Glutamatergic neuron (in vitro differentiated cells): ENCODE measurements around the gene NDUFAF2. TPM values are rescaled to one million over a fixed set of nuclear protein-coding genes. Genes with fewer than 3 reads are reported as not detected.

Source experiments
- DNase-seq: peaks from one replicate; pipeline ENCODE4 v3.0.0; 2022
- H3K27ac Mint-ChIP-seq: one replicate; pipeline ENCODE4 v1.8.0; 2020; ENCODE audit warnings: mild to moderate bottlenecking, mixed read lengths, inconsistent platforms; ENCODE audit not compliant: unreplicated experiment
- H3K27me3 Mint-ChIP-seq: one replicate; pipeline ENCODE4 v1.8.0; 2020; ENCODE audit warnings: mild to moderate bottlenecking, moderate library complexity, mixed read lengths, inconsistent platforms; ENCODE audit not compliant: unreplicated experiment
- H3K36me3 Mint-ChIP-seq: one replicate; pipeline ENCODE4 v1.8.0; 2020; ENCODE audit warnings: mild to moderate bottlenecking, mixed read lengths, inconsistent platforms; ENCODE audit not compliant: unreplicated experiment
- H3K4me1 Mint-ChIP-seq: one replicate; pipeline ENCODE4 v1.8.0; 2020; ENCODE audit warnings: mild to moderate bottlenecking, low read depth, mixed read lengths, inconsistent platforms; ENCODE audit not compliant: unreplicated experiment
- H3K4me3 Mint-ChIP-seq: one replicate; pipeline ENCODE4 v1.8.0; 2020; ENCODE audit warnings: mild to moderate bottlenecking, mixed read lengths, inconsistent platforms; ENCODE audit not compliant: unreplicated experiment
- H3K9me3 Mint-ChIP-seq: one replicate; pipeline ENCODE4 v1.8.0; 2020; ENCODE audit warnings: mild to moderate bottlenecking, moderate library complexity, mixed read lengths, inconsistent platforms; ENCODE audit not compliant: unreplicated experiment
- total RNA-seq: library from RNA; stranded (reverse); fragmentation: NEBNext Ultra II Directional; extraction: Animal tissue kit (Norgen Biotek cat#: 25700); gene quantifications from one replicate; pipeline ENCODE4 v1.2.1, GENCODE V29; 2021; ENCODE audit not compliant: unreplicated experiment
- TF ChIP-seq, protein P1 (sequence below): fragments of 200-600 bp; sonication (generic); IDR thresholded peaks from one replicate; pipeline ENCODE4 v1.5.0; 2021; ENCODE audit not compliant: partially characterized antibody, unreplicated experiment

Gene NDUFAF2
- total RNA-seq, 1 donor from 2014 or later = 14.2 TPM

DNA sequence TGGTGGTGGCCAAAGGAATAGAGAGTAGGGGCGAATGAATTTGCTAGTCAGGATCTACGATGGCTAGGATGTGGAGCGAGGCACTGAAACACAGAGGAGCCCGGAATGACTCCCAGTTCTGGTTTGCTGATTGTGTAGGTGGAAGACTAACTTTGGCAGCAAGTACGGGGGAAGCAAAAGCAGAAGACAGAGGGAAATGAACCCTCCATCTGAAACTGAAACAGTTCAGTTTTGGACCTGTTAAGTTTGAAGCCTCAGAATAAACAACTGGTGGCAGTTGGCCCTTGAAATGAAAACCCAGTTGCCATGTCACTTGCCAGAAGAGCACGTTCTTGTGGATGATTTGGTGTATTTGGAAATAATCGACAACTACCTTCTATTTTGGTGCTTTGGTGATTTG, 232.7 kb downstream of the NDUFAF2 start:
- Mint-ChIP-seq H3K9me3 (no peaks in the 10 kb centered on the region), H3K27ac (no peak overlapping the region), H3K4me1 (no peaks in the 10 kb centered on the region), H3K36me3 (no peaks in the 10 kb centered on the region), H3K4me3 (no peak overlapping the region), H3K27me3 (no peaks in the 10 kb centered on the region)
- DNase-seq = no peak
- TF ChIP-seq, protein P1, sequence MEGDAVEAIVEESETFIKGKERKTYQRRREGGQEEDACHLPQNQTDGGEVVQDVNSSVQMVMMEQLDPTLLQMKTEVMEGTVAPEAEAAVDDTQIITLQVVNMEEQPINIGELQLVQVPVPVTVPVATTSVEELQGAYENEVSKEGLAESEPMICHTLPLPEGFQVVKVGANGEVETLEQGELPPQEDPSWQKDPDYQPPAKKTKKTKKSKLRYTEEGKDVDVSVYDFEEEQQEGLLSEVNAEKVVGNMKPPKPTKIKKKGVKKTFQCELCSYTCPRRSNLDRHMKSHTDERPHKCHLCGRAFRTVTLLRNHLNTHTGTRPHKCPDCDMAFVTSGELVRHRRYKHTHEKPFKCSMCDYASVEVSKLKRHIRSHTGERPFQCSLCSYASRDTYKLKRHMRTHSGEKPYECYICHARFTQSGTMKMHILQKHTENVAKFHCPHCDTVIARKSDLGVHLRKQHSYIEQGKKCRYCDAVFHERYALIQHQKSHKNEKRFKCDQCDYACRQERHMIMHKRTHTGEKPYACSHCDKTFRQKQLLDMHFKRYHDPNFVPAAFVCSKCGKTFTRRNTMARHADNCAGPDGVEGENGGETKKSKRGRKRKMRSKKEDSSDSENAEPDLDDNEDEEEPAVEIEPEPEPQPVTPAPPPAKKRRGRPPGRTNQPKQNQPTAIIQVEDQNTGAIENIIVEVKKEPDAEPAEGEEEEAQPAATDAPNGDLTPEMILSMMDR = no peak

DNA sequence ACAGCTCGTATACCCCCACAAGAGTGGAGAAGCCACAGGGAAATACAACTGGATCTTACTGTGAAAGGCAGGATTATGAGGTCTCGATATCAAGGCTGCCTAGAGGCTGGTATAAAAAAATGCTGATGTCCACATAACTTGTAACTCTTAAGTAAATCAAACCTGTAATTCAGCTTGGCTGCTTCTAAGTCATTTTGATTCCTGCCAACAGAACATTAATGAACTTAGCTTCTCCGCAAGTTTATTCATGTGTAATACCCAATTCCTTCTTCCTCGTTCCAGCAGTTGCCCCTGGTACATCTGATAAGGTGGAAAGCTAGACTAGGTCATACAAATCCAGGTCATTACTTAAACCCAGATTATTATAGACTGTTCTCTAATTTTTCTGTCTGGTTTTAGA, 233.7 kb downstream of the NDUFAF2 start:
- DNase-seq = no peak
- TF ChIP-seq, protein P1 = no peak

DNA sequence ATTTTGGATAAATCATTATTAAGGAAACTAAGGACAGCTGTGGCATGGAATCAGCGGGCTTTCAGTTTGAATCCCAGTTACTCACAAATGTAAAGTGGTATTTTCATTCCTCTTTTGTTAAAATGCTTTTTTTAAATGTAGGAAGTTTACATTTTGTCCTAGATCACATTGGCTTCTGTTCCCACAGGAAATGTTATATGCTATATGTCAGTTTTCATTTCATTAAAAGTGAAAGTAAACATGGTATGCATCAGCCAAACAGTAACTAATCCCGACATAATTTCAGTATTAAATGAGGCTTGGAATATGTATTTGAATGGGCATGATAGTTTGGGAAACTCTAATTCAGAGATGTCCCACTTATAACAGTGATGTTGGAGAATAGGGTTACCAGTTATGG, 235.9 kb downstream of the NDUFAF2 start:
- Mint-ChIP-seq H3K27me3 (no peaks in the 10 kb centered on the region), H3K4me1 (no peaks in the 10 kb centered on the region)
- DNase-seq = no peak

More for the DNA sequence above, 233.7 kb downstream of the NDUFAF2 start:
- no peaks in the 10 kb centered on the region for H3K9me3 Mint-ChIP-seq
- H3K27me3 Mint-ChIP-seq = no peaks in the 10 kb centered on the region
- no peak overlapping the region for H3K27ac Mint-ChIP-seq
- H3K4me3 Mint-ChIP-seq = no peak overlapping the region
- H3K36me3 Mint-ChIP-seq = no peaks in the 10 kb centered on the region
- H3K4me1 Mint-ChIP-seq = no peaks in the 10 kb centered on the region

DNA sequence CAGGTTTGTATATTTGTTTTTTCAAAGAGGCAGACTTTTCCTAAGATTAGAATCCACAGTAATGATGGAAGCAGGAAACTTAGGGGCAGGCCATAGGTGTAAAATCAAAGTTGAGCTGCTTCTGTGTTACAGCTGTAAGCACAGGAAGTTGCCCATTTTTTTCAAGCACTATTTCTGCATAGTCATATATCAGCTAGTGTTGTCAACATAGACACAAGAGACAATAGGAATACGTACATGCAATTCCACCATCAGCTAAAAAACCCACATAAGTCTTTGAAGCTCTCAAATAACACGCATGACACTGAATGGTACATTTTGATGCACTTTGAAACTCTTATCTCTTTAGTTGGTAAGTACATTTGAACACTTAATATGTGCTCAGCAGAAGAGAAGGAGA, 237.4 kb downstream of the NDUFAF2 start:
- Mint-ChIP-seq H3K36me3 (no peaks in the 10 kb centered on the region), H3K4me3 (no peak overlapping the region), H3K4me1 (no peaks in the 10 kb centered on the region), H3K27ac (no peak overlapping the region), H3K9me3 (no peaks in the 10 kb centered on the region), H3K27me3 (no peaks in the 10 kb centered on the region)
- no peak for DNase-seq
- TF ChIP-seq, protein P1 = no peak

More for the DNA sequence above, 235.9 kb downstream of the NDUFAF2 start:
- TF ChIP-seq, protein P1 = no peak
- no peak overlapping the region for H3K27ac Mint-ChIP-seq
- H3K36me3 Mint-ChIP-seq = no peaks in the 10 kb centered on the region
- no peak overlapping the region for H3K4me3 Mint-ChIP-seq
- H3K9me3 Mint-ChIP-seq = no peaks in the 10 kb centered on the region

DNA sequence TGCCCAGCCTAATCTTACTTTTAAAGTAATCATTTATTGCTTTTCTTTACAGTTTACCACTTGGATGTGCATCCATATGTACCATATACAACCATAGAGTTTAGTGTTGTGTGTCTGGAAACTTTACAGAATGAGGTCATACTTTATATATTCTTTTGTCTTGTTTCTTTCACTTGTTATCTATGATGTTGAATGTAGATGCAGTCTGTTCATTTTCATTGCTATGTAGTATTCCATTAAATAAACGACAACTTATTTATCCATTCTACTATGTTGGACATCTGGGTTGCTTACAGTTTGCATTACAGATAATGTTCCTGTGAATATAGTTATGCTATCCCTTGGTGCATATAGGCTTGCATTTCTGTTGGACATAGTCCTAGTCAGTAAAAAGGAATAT, 238.5 kb downstream of the NDUFAF2 start:
- no peaks in the 10 kb centered on the region for H3K4me1 Mint-ChIP-seq
- H3K36me3 Mint-ChIP-seq = no peaks in the 10 kb centered on the region
- TF ChIP-seq, protein P1 = no peak
- DNase-seq = no peak
- H3K4me3 Mint-ChIP-seq = no peak overlapping the region
- H3K27ac Mint-ChIP-seq = no peak overlapping the region
- no peaks in the 10 kb centered on the region for H3K27me3 Mint-ChIP-seq
- H3K9me3 Mint-ChIP-seq = no peaks in the 10 kb centered on the region
